Activated T-cell treated with anti-CD3 and anti-CD28 coated beads for 1 hour (primary cell): ENCODE measurements around the gene CEP192.
"Not testable (repeated sequence)": the region's sequence is repeated elsewhere in the genome, so short reads cannot be mapped to it uniquely, and the experiment has no call there.

Experiments
- DNase-seq: peaks from one replicate; pipeline ENCODE4 v3.0.0-alpha.2; 2020; ENCODE audit warnings: low read depth

The CEP192 gene

GRCh38 chr18:12993439-12993838 is 2.3 kb downstream of the CEP192 start:
- DNase-seq = no peak

- DNase-seq = no peak
Observed at GRCh38 chr18:12995424-12995823, 4.3 kb downstream of the CEP192 start.

GRCh38 chr18:12995952-12996477 is 4.9 kb downstream of the CEP192 start:
- no peak for DNase-seq

GRCh38 chr18:12996661-12997292 is 5.6 kb downstream of the CEP192 start:
- DNase-seq = no peak

- DNase-seq = not testable (repeated sequence)
Observed at GRCh38 chr18:12997330-12997729, 6.2 kb downstream of the CEP192 start.

GRCh38 chr18:12998332-12999060 is 7.3 kb downstream of the CEP192 start:
- DNase-seq = no peak

- DNase-seq = no peak
Observed at GRCh38 chr18:13003466-13003896, 12.3 kb downstream of the CEP192 start.

GRCh38 chr18:13004396-13004795 is 13.2 kb downstream of the CEP192 start:
- no peak for DNase-seq

GRCh38 chr18:13005289-13005688 is 14.1 kb downstream of the CEP192 start:
- DNase-seq = no peak

GRCh38 chr18:13006531-13007247 is 15.5 kb downstream of the CEP192 start:
- no peak for DNase-seq

- DNase-seq = no peak
Observed at GRCh38 chr18:13007248-13007560, 16.0 kb downstream of the CEP192 start.

GRCh38 chr18:13011719-13012118 is 20.6 kb downstream of the CEP192 start:
- DNase-seq = no peak

GRCh38 chr18:13014232-13014631 is 23.1 kb downstream of the CEP192 start:
- no peak for DNase-seq

- no peak for DNase-seq
Observed at GRCh38 chr18:13014818-13015217, 23.7 kb downstream of the CEP192 start.

GRCh38 chr18:13017247-13017875 is 26.2 kb downstream of the CEP192 start:
- no peak for DNase-seq

GRCh38 chr18:13018374-13018773 is 27.2 kb downstream of the CEP192 start:
- DNase-seq = no peak

- no peak for DNase-seq
Observed at GRCh38 chr18:13019301-13019700, 28.1 kb downstream of the CEP192 start.

GRCh38 chr18:13022644-13023043 is 31.5 kb downstream of the CEP192 start:
- DNase-seq = no peak

- DNase-seq = no peak
Observed at GRCh38 chr18:13025233-13025632, 34.1 kb downstream of the CEP192 start.

- no peak for DNase-seq
Observed at GRCh38 chr18:13026583-13027270, 35.6 kb downstream of the CEP192 start.

GRCh38 chr18:13028869-13029268 is 37.7 kb downstream of the CEP192 start:
- no peak for DNase-seq

GRCh38 chr18:13032173-13032572 is 41.0 kb downstream of the CEP192 start:
- no peak for DNase-seq
